HUDEP-2 (cell line): ENCODE data around the gene GOSR1.
"Not testable (repeated sequence)": the region's sequence is repeated elsewhere in the genome, so short reads cannot be mapped to it uniquely, and the experiment has no call there.

Experiments
- DNase-seq, 76 experiments: peaks; one replicate each; lab custom pipeline; 2025; ENCODE audit not compliant: unreplicated experiment in 76 of 76; lab: John Stamatoyannopoulos, UW

Gene GOSR1

GRCh38 chr17:30559656-30560055, 82.4 kb downstream of the GOSR1 start:
- no peak for DNase-seq

GRCh38 chr17:30560117-30561026, 83.2 kb downstream of the GOSR1 start:
- not testable (repeated sequence) for DNase-seq

- not testable (repeated sequence) for DNase-seq
These were observed 84.6 kb downstream of the GOSR1 start for GRCh38 chr17:30561766-30562165.

GRCh38 chr17:30563131-30563904, 86.1 kb downstream of the GOSR1 start:
- DNase-seq: not testable (repeated sequence)

- DNase-seq: not testable (repeated sequence)
These were observed 86.7 kb downstream of the GOSR1 start for GRCh38 chr17:30563905-30564390.

- not testable (repeated sequence) for DNase-seq
These were observed 87.3 kb downstream of the GOSR1 start for GRCh38 chr17:30564422-30565072.

GRCh38 chr17:30565073-30565935, 88.1 kb downstream of the GOSR1 start:
- no peak for DNase-seq

- not testable (repeated sequence) for DNase-seq
These were observed 88.9 kb downstream of the GOSR1 start for GRCh38 chr17:30566104-30566503.

- not testable (repeated sequence) for DNase-seq
These were observed 89.5 kb downstream of the GOSR1 start for GRCh38 chr17:30566516-30567225.

GRCh38 chr17:30567231-30568116, 90.3 kb downstream of the GOSR1 start:
- DNase-seq: no peak

- DNase-seq: no peak
These were observed 90.9 kb downstream of the GOSR1 start for GRCh38 chr17:30568117-30568430.

GRCh38 chr17:30569531-30570175, 92.4 kb downstream of the GOSR1 start:
- DNase-seq: not testable (repeated sequence)

GRCh38 chr17:30570191-30570590, 93.0 kb downstream of the GOSR1 start:
- no peak for DNase-seq

GRCh38 chr17:30570596-30571265, 93.5 kb downstream of the GOSR1 start:
- DNase-seq: no peak

GRCh38 chr17:30571404-30571803, 94.2 kb downstream of the GOSR1 start:
- DNase-seq: not testable (repeated sequence)

GRCh38 chr17:30571921-30572320, 94.7 kb downstream of the GOSR1 start:
- no peak for DNase-seq
